Breast epithelium (tissue), 4 donors: ENCODE data around the gene MYH3. TPM values are rescaled to one million over a fixed set of nuclear protein-coding genes. Genes with fewer than 3 reads are reported as not detected.

Experiments used
- DNase-seq, 2 donors: peaks; one replicate each; pipeline ENCODE4 v3.0.0-alpha.2; 2019; ENCODE audit warnings: low spot score in 2 of 2
- H3K27ac ChIP-seq, 2 donors: fragments of 200-600 bp; sonication (generic) in 1 of 2; one replicate each; pipeline ENCODE4 v1.5.1; 2016 to 2019; ENCODE audit warnings: mild to moderate bottlenecking in 1 of 2
- H3K27me3 ChIP-seq, 2 donors: fragments of 200-600 bp; sonication (generic) in 1 of 2; one replicate each; pipeline versions ENCODE4 v1.5.1 to v1.6.0; 2017 to 2019; ENCODE audit warnings: control low read depth in 1 of 2, mild to moderate bottlenecking in 1 of 2
- H3K36me3 ChIP-seq: fragments of 200-600 bp; one replicate; pipeline ENCODE4 v1.5.1; 2019
- H3K4me1 ChIP-seq, 2 donors: fragments of 200-600 bp; sonication (generic); one replicate each; pipeline ENCODE4 v1.5.1; 2016 to 2019; ENCODE audit warnings: control low read depth in 1 of 2
- H3K4me3 ChIP-seq, 3 donors: fragments of 200-600 bp; sonication (generic); 1 replicate in 2 of 3; 2 replicates in 1 of 3; pipeline ENCODE4 v1.5.1; 2016 to 2019; ENCODE audit warnings: mild to moderate bottlenecking in 3 of 3, moderate library complexity in 2 of 3
- H3K9me3 ChIP-seq, 2 donors: fragments of 200-600 bp; sonication (generic) in 1 of 2; one replicate each; pipeline ENCODE4 v1.5.1; 2016 to 2019; ENCODE audit warnings: control low read depth in 1 of 2
- CTCF ChIP-seq, 3 donors: fragments of 450-650 bp; IDR thresholded peaks; one replicate each; pipeline ENCODE4 v1.5.1; 2016 to 2017; ENCODE audit warnings: antibody characterized with exemption in 3 of 3, mild to moderate bottlenecking in 3 of 3, moderate library complexity in 3 of 3
- POLR2A ChIP-seq: fragments of 450-650 bp; IDR thresholded peaks from one replicate; pipeline ENCODE4 v1.6.1; 2016; ENCODE audit warnings: antibody characterized with exemption, mild to moderate bottlenecking, moderate library complexity
- POLR2AphosphoS5 ChIP-seq, 3 donors: sonication (generic); formaldehyde crosslinking; IDR thresholded peaks; one replicate each; pipeline ENCODE4 v1.6.1; 2017; ENCODE audit warnings: antibody characterized with exemption in 3 of 3
- intact Hi-C: fragments of 100-400 bp; cut with DNase I; formaldehyde crosslinking; loops from one replicate; pipeline ENCODE4 v1.15.1; 2023; ENCODE audit warnings: low total_unique reads
- total RNA-seq, 3 donors: library from RNA; depleted of rRNA; stranded (reverse); fragments of >200 nt; gene quantifications; one replicate each; pipeline ENCODE4 v1.1.0, GENCODE V29; 2016

MYH3 gene
- total RNA-seq, 3 donors from 2014 or later: 0.80 to 2.9 (median 2.2) TPM

- no peak for TF ChIP-seq CTCF (IDR thresholded peaks at IDR 0.05)
- no peak for TF ChIP-seq POLR2AphosphoS5 (IDR thresholded peaks at IDR 0.05)
- no peak for TF ChIP-seq POLR2A
- DNase-seq: no peak
- Histone ChIP-seq H3K27me3 (no peaks in the 10 kb centered on the region), H3K36me3 (no peaks in the 10 kb centered on the region), H3K4me1 (no peaks in the 10 kb centered on the region), H3K9me3 (no peaks in the 10 kb centered on the region), H3K4me3 (no peak overlapping the region), H3K27ac (no peak overlapping the region)
- intact Hi-C loops: no loop called here
Measured at GRCh38 chr17:10674704-10675103, 17.6 kb upstream of the MYH3 start.

- DNase-seq: no peak
- Histone ChIP-seq H3K4me3 (no peak overlapping the region), H3K27me3 (no peaks in the 10 kb centered on the region), H3K27ac (no peak overlapping the region), H3K36me3 (no peaks in the 10 kb centered on the region), H3K9me3 (no peaks in the 10 kb centered on the region), H3K4me1 (no peaks in the 10 kb centered on the region)
- TF ChIP-seq POLR2A: no peak
- intact Hi-C loops: no loop called here
Measured at GRCh38 chr17:10673312-10673711, 16.2 kb upstream of the MYH3 start.

GRCh38 chr17:10668775-10669174, 11.7 kb upstream of the MYH3 start:
- H3K27me3 ChIP-seq: no peaks in the 10 kb centered on the region
- no peaks in the 10 kb centered on the region for H3K4me1 ChIP-seq
- no peak for TF ChIP-seq CTCF (IDR thresholded peaks at IDR 0.05)
- no peak for TF ChIP-seq POLR2A
- no peaks in the 10 kb centered on the region for H3K36me3 ChIP-seq
- no peak for DNase-seq
- intact Hi-C loops: no loop called here
- H3K4me3 ChIP-seq: no peak overlapping the region
- no peaks in the 10 kb centered on the region for H3K9me3 ChIP-seq
- no peak overlapping the region for H3K27ac ChIP-seq

GRCh38 chr17:10666906-10667305, 9.8 kb upstream of the MYH3 start:
- TF ChIP-seq POLR2A (no peak), CTCF (IDR thresholded peaks at IDR 0.05) (no peak), POLR2AphosphoS5 (IDR thresholded peaks at IDR 0.05) (no peak)
- intact Hi-C loops: no loop called here
- Histone ChIP-seq H3K4me1 (no peaks in the 10 kb centered on the region), H3K9me3 (no peaks in the 10 kb centered on the region), H3K36me3 (no peaks in the 10 kb centered on the region), H3K27ac (no peak overlapping the region), H3K27me3 (no peaks in the 10 kb centered on the region), H3K4me3 (no peak overlapping the region)
- DNase-seq: no peak

- intact Hi-C loops: no loop called here
- no peaks in the 10 kb centered on the region for H3K9me3 ChIP-seq
- H3K4me1 ChIP-seq: no peaks in the 10 kb centered on the region
- TF ChIP-seq CTCF (IDR thresholded peaks at IDR 0.05) (no peak), POLR2A (no peak), POLR2AphosphoS5 (IDR thresholded peaks at IDR 0.05) (no peak)
- DNase-seq: no peak
- no peak overlapping the region for H3K4me3 ChIP-seq
- H3K27me3 ChIP-seq: no peaks in the 10 kb centered on the region
- H3K36me3 ChIP-seq: no peaks in the 10 kb centered on the region
- H3K27ac ChIP-seq: no peak overlapping the region
Measured at GRCh38 chr17:10664571-10664970, 7.5 kb upstream of the MYH3 start.

GRCh38 chr17:10663231-10663630, 6.1 kb upstream of the MYH3 start:
- TF ChIP-seq CTCF (IDR thresholded peaks at IDR 0.05): no peak
- TF ChIP-seq POLR2A: no peak
- TF ChIP-seq POLR2AphosphoS5 (IDR thresholded peaks at IDR 0.05): no peak
- H3K4me3 ChIP-seq: no peak overlapping the region
- no peak overlapping the region for H3K27ac ChIP-seq
- H3K9me3 ChIP-seq: no peaks in the 10 kb centered on the region
- no peak for DNase-seq
- H3K27me3 ChIP-seq: no peaks in the 10 kb centered on the region
- no peaks in the 10 kb centered on the region for H3K36me3 ChIP-seq
- intact Hi-C loops: no loop called here
- no peaks in the 10 kb centered on the region for H3K4me1 ChIP-seq
